IPS-18a (cell line): ENCODE measurements around the gene CCL23.

Experiments
- H3K27ac ChIP-seq: one replicate; pipeline ENCODE4 v1.5.1; 2013; ENCODE audit warnings: low read length
- H3K27me3 ChIP-seq: one replicate; pipeline ENCODE4 v1.6.1; 2013; ENCODE audit warnings: mild to moderate bottlenecking, low read length; ENCODE audit not compliant: control insufficient read depth, insufficient read depth
- H3K36me3 ChIP-seq: one replicate; pipeline ENCODE4 v1.6.1; 2013; ENCODE audit warnings: low read depth, low read length; ENCODE audit not compliant: control insufficient read depth
- H3K4me1 ChIP-seq: one replicate; pipeline ENCODE4 v1.6.1; 2013; ENCODE audit warnings: low read depth, low read length; ENCODE audit not compliant: control insufficient read depth
- H3K4me3 ChIP-seq: one replicate; pipeline ENCODE4 v1.5.1; 2013; ENCODE audit warnings: low read length
- H3K9ac ChIP-seq: one replicate; pipeline ENCODE4 v1.6.1; 2013; ENCODE audit warnings: mild to moderate bottlenecking, low read length, moderate library complexity
- H3K9me3 ChIP-seq: one replicate; pipeline ENCODE4 v1.6.1; 2013; ENCODE audit warnings: low read depth, low read length; ENCODE audit not compliant: control insufficient read depth

The CCL23 gene, protein sequence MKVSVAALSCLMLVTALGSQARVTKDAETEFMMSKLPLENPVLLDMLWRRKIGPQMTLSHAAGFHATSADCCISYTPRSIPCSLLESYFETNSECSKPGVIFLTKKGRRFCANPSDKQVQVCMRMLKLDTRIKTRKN

DNA sequence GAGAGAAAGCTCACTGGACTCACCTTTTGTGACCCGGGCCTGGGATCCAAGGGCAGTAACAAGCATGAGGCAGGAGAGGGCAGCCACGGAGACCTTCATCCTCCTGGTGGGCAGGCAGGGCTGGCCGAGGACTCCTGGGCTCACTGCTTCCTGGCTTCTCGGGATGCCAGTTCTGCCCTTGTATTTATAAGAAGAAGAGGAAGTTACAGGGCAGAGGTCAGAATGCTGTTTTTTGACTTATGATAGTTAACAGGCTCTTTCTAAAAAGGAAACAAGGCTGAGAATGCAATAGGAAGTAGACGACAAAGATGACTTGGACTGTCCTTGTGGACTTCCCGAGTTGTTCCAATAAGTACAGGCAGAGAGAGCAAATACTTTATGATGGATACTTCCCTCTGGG is at the start of gene CCL23:
CCL23 (minus strand) TSS at position 174 of the 400 bp plus-strand sequence; CDS start at position 99, 75 bp downstream.
- H3K9ac ChIP-seq: no peak within 1 kb of the TSS
- no peaks in the 10 kb centered on the region for H3K4me1 ChIP-seq
- no peaks in the 10 kb centered on the region for H3K36me3 ChIP-seq
- H3K9me3 ChIP-seq: no peaks in the 10 kb centered on the region
- no peaks in the 10 kb centered on the region for H3K27me3 ChIP-seq
- no peak within 1 kb of the TSS for H3K27ac ChIP-seq
- no peak within 1 kb of the TSS for H3K4me3 ChIP-seq

- Histone ChIP-seq H3K27ac (no peak overlapping the region), H3K9ac (no peak overlapping the region), H3K27me3 (no peaks in the 10 kb centered on the region), H3K36me3 (no peaks in the 10 kb centered on the region), H3K4me3 (no peak overlapping the region), H3K9me3 (no peaks in the 10 kb centered on the region), H3K4me1 (no peaks in the 10 kb centered on the region)
These were observed 48.7 kb upstream of the CCL23 start for GRCh38 chr17:36066365-36066985.

- no peaks in the 10 kb centered on the region for H3K9me3 ChIP-seq
- H3K27ac ChIP-seq: no peak within 1 kb of the TSS
- no peaks in the 10 kb centered on the region for H3K36me3 ChIP-seq
- no peak within 1 kb of the TSS for H3K4me3 ChIP-seq
- no peaks in the 10 kb centered on the region for H3K27me3 ChIP-seq
- no peaks in the 10 kb centered on the region for H3K4me1 ChIP-seq
- H3K9ac ChIP-seq: no peak within 1 kb of the TSS
These were observed 46.2 kb upstream of the CCL23 start, which contains the start of gene CCL18 for GRCh38 chr17:36063786-36064541. Gene CCL18, plus strand, starts transcription at chr17:36064272. Its CDS starts 71 bp downstream, at chr17:36064343.

- no peak overlapping the region for H3K9ac ChIP-seq
- H3K4me3 ChIP-seq: no peak overlapping the region
- H3K4me1 ChIP-seq: no peaks in the 10 kb centered on the region
- H3K9me3 ChIP-seq: no peaks in the 10 kb centered on the region
- no peaks in the 10 kb centered on the region for H3K27me3 ChIP-seq
- no peaks in the 10 kb centered on the region for H3K36me3 ChIP-seq
- no peak overlapping the region for H3K27ac ChIP-seq
These were observed 43.0 kb upstream of the CCL23 start for GRCh38 chr17:36060816-36061215.

- Histone ChIP-seq H3K4me3 (no peak overlapping the region), H3K9me3 (no peaks in the 10 kb centered on the region), H3K27me3 (no peaks in the 10 kb centered on the region), H3K36me3 (no peaks in the 10 kb centered on the region), H3K27ac (no peak overlapping the region), H3K4me1 (no peaks in the 10 kb centered on the region), H3K9ac (no peak overlapping the region)
These were observed 41.6 kb upstream of the CCL23 start for GRCh38 chr17:36059406-36059805.

GRCh38 chr17:36057911-36058310 is 40.1 kb upstream of the CCL23 start:
- Histone ChIP-seq H3K9me3 (no peaks in the 10 kb centered on the region), H3K27ac (no peak overlapping the region), H3K27me3 (no peaks in the 10 kb centered on the region), H3K36me3 (no peaks in the 10 kb centered on the region), H3K9ac (no peak overlapping the region), H3K4me3 (no peak overlapping the region), H3K4me1 (no peaks in the 10 kb centered on the region)

DNA sequence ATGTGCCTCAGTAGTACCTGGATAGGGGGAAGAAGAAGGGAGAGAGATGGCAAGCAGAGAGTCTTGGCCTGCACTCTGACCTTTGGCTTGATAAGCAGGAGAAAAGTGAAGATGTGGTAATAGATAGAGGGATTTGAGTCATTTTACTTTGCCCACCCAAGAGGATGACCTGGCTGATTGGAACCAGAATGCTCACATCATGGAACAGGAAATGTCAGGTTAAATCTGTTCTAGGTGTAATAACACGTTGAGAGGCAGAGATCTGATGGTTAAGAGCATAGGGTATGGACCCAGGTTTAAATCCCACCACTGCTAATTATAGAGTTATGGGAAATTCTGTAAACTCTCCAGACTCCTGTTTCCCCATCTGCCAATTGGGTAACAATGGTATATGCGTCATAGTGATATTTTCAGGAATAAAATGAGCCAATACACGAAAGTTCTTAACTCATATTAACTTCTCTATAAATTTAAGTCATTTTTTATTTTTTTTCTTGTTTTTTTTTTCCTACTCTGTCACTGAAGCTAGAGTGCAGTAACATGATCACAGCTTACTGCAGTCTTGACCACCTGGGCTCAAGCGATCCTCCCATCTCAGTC is 38.2 kb upstream of the CCL23 start:
- H3K9me3 ChIP-seq: no peaks in the 10 kb centered on the region

GRCh38 chr17:36055171-36055570 is 37.4 kb upstream of the CCL23 start:
- no peaks in the 10 kb centered on the region for H3K36me3 ChIP-seq
- H3K4me3 ChIP-seq: no peak overlapping the region
- no peaks in the 10 kb centered on the region for H3K4me1 ChIP-seq
- H3K27me3 ChIP-seq: no peaks in the 10 kb centered on the region
- H3K9me3 ChIP-seq: no peaks in the 10 kb centered on the region
- no peak overlapping the region for H3K27ac ChIP-seq
- H3K9ac ChIP-seq: no peak overlapping the region

More for the DNA sequence above, 38.2 kb upstream of the CCL23 start:
- Histone ChIP-seq H3K4me1 (no peaks in the 10 kb centered on the region), H3K4me3 (no peak overlapping the region), H3K27ac (no peak overlapping the region), H3K27me3 (no peaks in the 10 kb centered on the region), H3K36me3 (no peaks in the 10 kb centered on the region), H3K9ac (no peak overlapping the region)

DNA sequence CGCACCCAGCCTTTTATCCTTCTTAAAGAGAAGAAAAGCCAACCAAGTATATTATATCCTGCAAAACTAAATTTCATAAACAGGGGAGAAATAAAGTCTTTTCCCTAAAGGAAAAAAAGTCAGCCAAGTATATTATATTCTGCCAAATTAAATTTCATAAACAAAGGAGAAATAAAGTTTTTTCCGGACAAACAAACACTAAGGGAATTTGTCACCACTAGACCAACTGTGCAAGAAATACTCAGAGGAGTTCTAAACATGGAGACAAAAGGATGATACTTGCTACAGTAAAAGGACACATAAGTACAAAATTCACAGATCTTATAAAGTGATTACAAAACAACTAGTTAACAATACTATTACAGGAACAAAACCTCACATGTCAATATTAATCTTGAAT is 31.9 kb upstream of the CCL23 start:
- Histone ChIP-seq H3K9ac (no peak overlapping the region), H3K27ac (no peak overlapping the region), H3K27me3 (no peaks in the 10 kb centered on the region), H3K4me3 (no peak overlapping the region), H3K4me1 (no peaks in the 10 kb centered on the region), H3K9me3 (peaks cover 2% of the 10 kb centered on the region), H3K36me3 (no peaks in the 10 kb centered on the region)

DNA sequence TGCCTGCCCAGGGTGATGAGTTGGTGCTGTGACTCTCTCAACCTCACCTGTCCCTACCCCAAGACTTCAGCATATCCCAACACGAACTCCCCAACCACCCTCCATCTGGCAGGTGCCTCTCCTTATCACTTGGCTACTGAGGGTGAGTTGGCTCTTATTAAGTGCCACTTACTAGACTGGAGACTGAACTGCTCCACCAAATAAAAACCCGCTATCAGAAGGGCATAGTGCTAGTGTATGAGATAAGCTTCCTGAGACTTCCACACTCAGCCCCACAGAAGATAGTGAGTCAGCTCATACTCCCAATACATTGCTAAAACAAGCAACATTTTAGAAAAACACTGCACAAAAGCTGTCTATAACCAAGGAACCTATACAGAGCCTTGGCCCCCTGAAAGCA is 30.3 kb upstream of the CCL23 start:
- no peaks in the 10 kb centered on the region for H3K27me3 ChIP-seq
- no peak overlapping the region for H3K9ac ChIP-seq
- H3K36me3 ChIP-seq: no peaks in the 10 kb centered on the region

GRCh38 chr17:36036235-36036634 is 18.5 kb upstream of the CCL23 start:
- Histone ChIP-seq H3K27me3 (no peaks in the 10 kb centered on the region), H3K27ac (no peak overlapping the region), H3K9me3 (no peaks in the 10 kb centered on the region), H3K36me3 (no peaks in the 10 kb centered on the region), H3K9ac (no peak overlapping the region), H3K4me1 (no peaks in the 10 kb centered on the region), H3K4me3 (no peak overlapping the region)

More for the DNA sequence above, 30.3 kb upstream of the CCL23 start:
- Histone ChIP-seq H3K27ac (no peak overlapping the region), H3K4me3 (no peak overlapping the region), H3K4me1 (no peaks in the 10 kb centered on the region), H3K9me3 (peaks cover 2% of the 10 kb centered on the region)
